GM12878 (cell line): ENCODE measurements around the gene SORCS1. TPM values are rescaled to one million over a fixed set of nuclear protein-coding genes. Genes with fewer than 3 reads are reported as not detected.

Experiments used
- ATAC-seq: fragments of 200-7000 bp; cut with Tn5 transposase; 3 replicates; pipeline ENCODE4 v1.9.1; 2020; ENCODE audit warnings: mild to moderate bottlenecking, moderate library complexity
- BruUV-seq: library from RNA; stranded (reverse); fragments of 400-500 nt; replicated peaks from 2 replicates; lab custom pipeline; 2021; lab: Mats Ljungman, UMichigan
- CTCF ChIA-PET: fragments of 300-600 bp; sonication (Branson Sonifier 250); formaldehyde crosslinking; extraction: SDS; loops from one replicate; lab custom pipeline; 2021; ENCODE audit warnings: inconsistent platforms; lab: Yijun Ruan, JAX
- POLR2A ChIA-PET: fragments of 350-600 bp; formaldehyde crosslinking; extraction: SDS; loops from one replicate; lab custom pipeline; 2021; ENCODE audit warnings: inconsistent platforms; lab: Charles Lee
- RAD21 ChIA-PET: fragments of 300-600 bp; sonication (Branson Sonifier 250); formaldehyde crosslinking; loops from one replicate; lab custom pipeline; 2023; ENCODE audit warnings: antibody characterized with exemption; ENCODE audit not compliant: unreplicated experiment; lab: Charles Lee
- SMC1A ChIA-PET: fragments of 300-600 bp; sonication (Branson Sonifier 250); formaldehyde crosslinking; loops from one replicate; lab custom pipeline; 2023; ENCODE audit not compliant: unreplicated experiment, uncharacterized antibody; lab: Charles Lee
- DNase-seq: peaks from one replicate; pipeline ENCODE4 v3.0.0-alpha.2; 2011; ENCODE audit warnings: low read depth, low spot score
- FAIRE-seq: peaks from 3 replicates; lab custom pipeline; 2011; peaks lifted over from hg19 to GRCh38; lab: Jason Lieb, UNC
- H2AFZ ChIP-seq: 2 replicates; pipeline ENCODE4 v1.6.0; 2011; ENCODE audit warnings: low read depth, low read length, control low read depth; ENCODE audit not compliant: control insufficient read depth
- H3K27ac ChIP-seq: 2 replicates; pipeline ENCODE4 v1.5.1; 2011; ENCODE audit warnings: control low read depth; ENCODE audit not compliant: control insufficient read depth, insufficient read depth
- H3K27me3 ChIP-seq, 2 experiments: replicated peaks in 1 of 2; 2 replicates each; pipeline versions ENCODE4 v1.6.0 to v1.6.1; 2011; ENCODE audit warnings: low read length in 1 of 2; ENCODE audit not compliant: control insufficient read depth in 2 of 2, insufficient read depth in 2 of 2
- H3K36me3 ChIP-seq, 2 experiments: 2 replicates each; pipeline ENCODE4 v1.5.1; 2011; ENCODE audit warnings: low read length in 1 of 2; ENCODE audit not compliant: control insufficient read depth in 2 of 2, insufficient read depth in 2 of 2
- H3K4me1 ChIP-seq: 2 replicates; pipeline ENCODE4 v1.6.1; 2011; ENCODE audit warnings: mild to moderate bottlenecking, low read length, moderate library complexity, mixed read lengths; ENCODE audit not compliant: control insufficient read depth, insufficient read depth
- H3K4me2 ChIP-seq: 2 replicates; pipeline ENCODE4 v1.6.0; 2011; ENCODE audit warnings: control low read depth; ENCODE audit not compliant: control insufficient read depth, insufficient read depth
- H3K4me3 ChIP-seq: fragments of 200-600 bp; sonication (generic); 2 replicates; pipeline ENCODE4 v1.5.1; 2016
- H3K79me2 ChIP-seq: 2 replicates; pipeline ENCODE4 v1.6.0; 2011; ENCODE audit warnings: low read length; ENCODE audit not compliant: control insufficient read depth, insufficient read depth
- H3K9ac ChIP-seq: 2 replicates; pipeline ENCODE4 v1.8.0; 2011; ENCODE audit warnings: low read length, control low read depth, mixed read lengths; ENCODE audit not compliant: control insufficient read depth, insufficient read depth
- H3K9me3 ChIP-seq: replicated peaks from 3 replicates; pipeline ENCODE4 v1.5.1; 2011; ENCODE audit warnings: mild to moderate bottlenecking, low read length; ENCODE audit not compliant: control insufficient read depth, insufficient read depth
- H4K20me1 ChIP-seq: 2 replicates; pipeline ENCODE4 v1.6.0; 2011; ENCODE audit not compliant: control insufficient read depth, insufficient read depth
- BACH1 ChIP-seq: fragments of 450-650 bp; IDR thresholded peaks from 2 replicates; pipeline ENCODE4 v1.6.1; 2017; ENCODE audit warnings: mild to moderate bottlenecking, borderline replicate concordance
- CHD2 ChIP-seq: IDR thresholded peaks from 2 replicates; pipeline ENCODE4 v1.6.1; 2011; ENCODE audit warnings: low read depth, low read length, improper control_type of control experiment, borderline replicate concordance
- CHD4 ChIP-seq: fragments of 200-600 bp; sonication (generic); IDR thresholded peaks from 2 replicates; pipeline ENCODE4 v1.6.1; 2016; ENCODE audit warnings: mild to moderate bottlenecking
- ESRRA ChIP-seq: IDR thresholded peaks from 2 replicates; pipeline ENCODE4 v1.6.1; 2012; ENCODE audit warnings: mild to moderate bottlenecking, low read length, improper control_type of control experiment
- FOXM1 ChIP-seq: IDR thresholded peaks from 2 replicates; pipeline ENCODE4 v1.6.1; 2012; ENCODE audit warnings: low read depth, mild to moderate bottlenecking, inconsistent platforms, low read length, moderate library complexity
- GABPA ChIP-seq: IDR thresholded peaks from 2 replicates; pipeline ENCODE4 v1.6.1; 2014; ENCODE audit warnings: antibody characterized with exemption, low read depth, mild to moderate bottlenecking, inconsistent platforms
- HDAC6 ChIP-seq: fragments of 200-600 bp; sonication (generic); IDR thresholded peaks from one replicate; pipeline ENCODE4 v1.8.0; 2017; ENCODE audit warnings: antibody characterized with exemption; ENCODE audit not compliant: unreplicated experiment
- NFXL1 ChIP-seq: fragments of 450-650 bp; IDR thresholded peaks from 2 replicates; pipeline ENCODE4 v1.6.1; 2017; ENCODE audit warnings: antibody characterized with exemption, mild to moderate bottlenecking, borderline replicate concordance
- SMARCA5 ChIP-seq: fragments of 450-650 bp; IDR thresholded peaks from 2 replicates; pipeline ENCODE4 v1.6.1; 2017; ENCODE audit warnings: mild to moderate bottlenecking
- SP1 ChIP-seq: IDR thresholded peaks from one replicate; pipeline ENCODE4 v1.6.1; 2011; ENCODE audit warnings: low read depth, low read length
- SREBF2 ChIP-seq: IDR thresholded peaks from 2 replicates; pipeline ENCODE4 v1.6.1; 2012; ENCODE audit warnings: mild to moderate bottlenecking, low read length
- WGBS: methylation state at CpG from one replicate; pipeline ENCODE4 v1.1.6; 2016; ENCODE audit warnings: low lambda C conversion rate; ENCODE audit not compliant: insufficient replicate concordance, insufficient coverage; ENCODE audit errors: missing lambda C conversion rate; 5-methylcytosine and 5-hydroxymethylcytosine counted together
- in situ Hi-C: fragments of 300-500 bp; cut with MboI; formaldehyde crosslinking; loops from 9 replicates; pipeline ENCODE4 v1.14.3; 2018; ENCODE audit warnings: mixed read lengths
- intact Hi-C: fragments of 100-400 bp; cut with micrococcal nuclease; formaldehyde crosslinking; loops from one replicate; pipeline ENCODE4 v1.14.2; 2022; ENCODE audit not compliant: unreplicated experiment
- polyA plus RNA-seq, 11 experiments: library from polyadenylated mRNA; depleted of rRNA in 4 of 11; unstranded in 6 of 11; stranded (reverse) in 5 of 11; fragments of >200 nt; fragmentation: Nextera tagmentation in 4 of 11; fragmentation: Illumina TruSeq in 1 of 11; extraction: Ambion mirVana in 4 of 11; extraction: Trizol in 1 of 11; gene quantifications; 1 replicate in 1 of 11; 2 replicates in 10 of 11; pipeline versions ENCODE4 v1.2.1 to v1.2.3, GENCODE V29; 2011 to 2016; ENCODE audit warnings: inconsistent platforms in 2 of 11, missing spikeins in 2 of 11, low read depth in 1 of 11
- total RNA-seq, 4 experiments: library from RNA; depleted of rRNA in 3 of 4; stranded (reverse); fragments of >200 nt in 3 of 4; fragmentation: Illumina TruSeq in 1 of 4; extraction: Trizol in 1 of 4; gene quantifications; 2 replicates each; pipeline versions ENCODE4 v1.2.1 to v1.2.3, GENCODE V29; 2013 to 2021
- TF ChIP-seq, protein P1 (sequence below): fragments of 450-650 bp; IDR thresholded peaks from 2 replicates; pipeline ENCODE4 v1.6.1; 2018; ENCODE audit warnings: mild to moderate bottlenecking, low read depth, moderate library complexity; ENCODE audit not compliant: partially characterized antibody
- TF ChIP-seq, protein P2 (sequence below): IDR thresholded peaks from 2 replicates; pipeline ENCODE4 v1.6.1; 2012; ENCODE audit warnings: low read length, inconsistent platforms
- TF ChIP-seq, protein P3 (sequence below): IDR thresholded peaks from 2 replicates; pipeline ENCODE4 v1.6.1; 2012; ENCODE audit warnings: low read depth, low read length, improper control_type of control experiment
- TF ChIP-seq, protein P4 (sequence below): fragments of 450-650 bp; conservative IDR thresholded peaks from 2 replicates; pipeline ENCODE4 v1.6.1; 2017; ENCODE audit warnings: mild to moderate bottlenecking, moderate library complexity

The SORCS1 gene
- total and polyA plus RNA-seq, 10 of the 15 experiments (the other 5 are each of a cell fraction or from before 2014, with no cell fraction given): 0.02 to 9.6 (median 0.06) TPM; not detected in 3

DNA sequence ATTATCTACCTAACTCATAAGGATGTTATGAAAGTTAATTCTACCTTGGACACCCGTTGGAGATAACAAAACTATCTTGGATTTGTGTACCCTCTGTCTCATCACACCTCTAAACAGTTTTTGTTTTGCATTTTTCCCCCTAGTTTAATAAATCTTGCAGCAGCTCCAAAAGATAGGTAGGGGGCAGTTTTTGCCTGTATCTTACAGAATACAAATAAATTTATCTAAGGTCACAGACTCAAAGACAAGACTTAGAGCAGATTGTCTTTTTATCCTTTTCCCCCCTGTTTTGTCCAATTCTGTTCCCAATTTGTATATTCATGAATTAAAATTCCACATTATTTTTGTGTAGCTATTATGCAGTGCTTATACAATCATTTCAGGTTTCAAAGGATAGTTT is 5.0 kb upstream of the SORCS1 start:
- FAIRE-seq (no peak), ATAC-seq (no peak), DNase-seq (no peak)
- WGBS: 0% methylated on average over 1 of the region's 1 CpG
- no TSS peak for BruUV-seq
- Histone ChIP-seq H4K20me1 (no peaks in the 10 kb centered on the region), H3K9me3 (no peaks in the 10 kb centered on the region), H2AFZ (no peak overlapping the region), H3K79me2 (no peaks in the 10 kb centered on the region), H3K27me3 (peaks cover 0 to 3% of the 10 kb centered on the region in 2 experiments; a peak in 2 of 4 replicates), H3K36me3 (no peaks in the 10 kb centered on the region), H3K27ac (no peak overlapping the region), H3K4me3 (no peak overlapping the region), H3K9ac (no peak overlapping the region), H3K4me1 (no peaks in the 10 kb centered on the region), H3K4me2 (no peak overlapping the region)
- in situ Hi-C loops: no loop called here
- ChIA-PET POLR2A (no interaction called here), SMC1A (interaction anchor here (0.8 kb wide), 1 partner anchor 624 kb away, joined by 3 read pairs; no protein-coding TSS in a partner anchor), RAD21 (no interaction called here), CTCF (no interaction called here)
- TF ChIP-seq NFXL1 (no peak), GABPA (no peak), ESRRA (no peak), BACH1 (no peak), SMARCA5 (no peak), CHD4 (no peak), SREBF2 (no peak), FOXM1 (no peak), CHD2 (no peak), SP1 (no peak), HDAC6 (no peak)
- TF ChIP-seq, protein P1, sequence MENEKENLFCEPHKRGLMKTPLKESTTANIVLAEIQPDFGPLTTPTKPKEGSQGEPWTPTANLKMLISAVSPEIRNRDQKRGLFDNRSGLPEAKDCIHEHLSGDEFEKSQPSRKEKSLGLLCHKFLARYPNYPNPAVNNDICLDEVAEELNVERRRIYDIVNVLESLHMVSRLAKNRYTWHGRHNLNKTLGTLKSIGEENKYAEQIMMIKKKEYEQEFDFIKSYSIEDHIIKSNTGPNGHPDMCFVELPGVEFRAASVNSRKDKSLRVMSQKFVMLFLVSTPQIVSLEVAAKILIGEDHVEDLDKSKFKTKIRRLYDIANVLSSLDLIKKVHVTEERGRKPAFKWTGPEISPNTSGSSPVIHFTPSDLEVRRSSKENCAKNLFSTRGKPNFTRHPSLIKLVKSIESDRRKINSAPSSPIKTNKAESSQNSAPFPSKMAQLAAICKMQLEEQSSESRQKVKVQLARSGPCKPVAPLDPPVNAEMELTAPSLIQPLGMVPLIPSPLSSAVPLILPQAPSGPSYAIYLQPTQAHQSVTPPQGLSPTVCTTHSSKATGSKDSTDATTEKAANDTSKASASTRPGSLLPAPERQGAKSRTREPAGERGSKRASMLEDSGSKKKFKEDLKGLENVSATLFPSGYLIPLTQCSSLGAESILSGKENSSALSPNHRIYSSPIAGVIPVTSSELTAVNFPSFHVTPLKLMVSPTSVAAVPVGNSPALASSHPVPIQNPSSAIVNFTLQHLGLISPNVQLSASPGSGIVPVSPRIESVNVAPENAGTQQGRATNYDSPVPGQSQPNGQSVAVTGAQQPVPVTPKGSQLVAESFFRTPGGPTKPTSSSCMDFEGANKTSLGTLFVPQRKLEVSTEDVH: no peak
- TF ChIP-seq, protein P2, sequence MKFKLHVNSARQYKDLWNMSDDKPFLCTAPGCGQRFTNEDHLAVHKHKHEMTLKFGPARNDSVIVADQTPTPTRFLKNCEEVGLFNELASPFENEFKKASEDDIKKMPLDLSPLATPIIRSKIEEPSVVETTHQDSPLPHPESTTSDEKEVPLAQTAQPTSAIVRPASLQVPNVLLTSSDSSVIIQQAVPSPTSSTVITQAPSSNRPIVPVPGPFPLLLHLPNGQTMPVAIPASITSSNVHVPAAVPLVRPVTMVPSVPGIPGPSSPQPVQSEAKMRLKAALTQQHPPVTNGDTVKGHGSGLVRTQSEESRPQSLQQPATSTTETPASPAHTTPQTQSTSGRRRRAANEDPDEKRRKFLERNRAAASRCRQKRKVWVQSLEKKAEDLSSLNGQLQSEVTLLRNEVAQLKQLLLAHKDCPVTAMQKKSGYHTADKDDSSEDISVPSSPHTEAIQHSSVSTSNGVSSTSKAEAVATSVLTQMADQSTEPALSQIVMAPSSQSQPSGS: no peak
- TF ChIP-seq, protein P3, sequence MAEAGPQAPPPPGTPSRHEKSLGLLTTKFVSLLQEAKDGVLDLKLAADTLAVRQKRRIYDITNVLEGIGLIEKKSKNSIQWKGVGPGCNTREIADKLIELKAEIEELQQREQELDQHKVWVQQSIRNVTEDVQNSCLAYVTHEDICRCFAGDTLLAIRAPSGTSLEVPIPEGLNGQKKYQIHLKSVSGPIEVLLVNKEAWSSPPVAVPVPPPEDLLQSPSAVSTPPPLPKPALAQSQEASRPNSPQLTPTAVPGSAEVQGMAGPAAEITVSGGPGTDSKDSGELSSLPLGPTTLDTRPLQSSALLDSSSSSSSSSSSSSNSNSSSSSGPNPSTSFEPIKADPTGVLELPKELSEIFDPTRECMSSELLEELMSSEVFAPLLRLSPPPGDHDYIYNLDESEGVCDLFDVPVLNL: no peak
- TF ChIP-seq, protein P4, sequence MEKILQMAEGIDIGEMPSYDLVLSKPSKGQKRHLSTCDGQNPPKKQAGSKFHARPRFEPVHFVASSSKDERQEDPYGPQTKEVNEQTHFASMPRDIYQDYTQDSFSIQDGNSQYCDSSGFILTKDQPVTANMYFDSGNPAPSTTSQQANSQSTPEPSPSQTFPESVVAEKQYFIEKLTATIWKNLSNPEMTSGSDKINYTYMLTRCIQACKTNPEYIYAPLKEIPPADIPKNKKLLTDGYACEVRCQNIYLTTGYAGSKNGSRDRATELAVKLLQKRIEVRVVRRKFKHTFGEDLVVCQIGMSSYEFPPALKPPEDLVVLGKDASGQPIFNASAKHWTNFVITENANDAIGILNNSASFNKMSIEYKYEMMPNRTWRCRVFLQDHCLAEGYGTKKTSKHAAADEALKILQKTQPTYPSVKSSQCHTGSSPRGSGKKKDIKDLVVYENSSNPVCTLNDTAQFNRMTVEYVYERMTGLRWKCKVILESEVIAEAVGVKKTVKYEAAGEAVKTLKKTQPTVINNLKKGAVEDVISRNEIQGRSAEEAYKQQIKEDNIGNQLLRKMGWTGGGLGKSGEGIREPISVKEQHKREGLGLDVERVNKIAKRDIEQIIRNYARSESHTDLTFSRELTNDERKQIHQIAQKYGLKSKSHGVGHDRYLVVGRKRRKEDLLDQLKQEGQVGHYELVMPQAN: no peak
- intact Hi-C loops: no loop called here
